GM19328 (cell line): ENCODE results near the gene TMEM176A.

Experiments
- ATAC-seq: cut with Tn5 transposase; IDR thresholded peaks from one replicate; pipeline ENCODE4 v1.9.1; 2021; ENCODE audit warnings: mild to moderate bottlenecking, moderate library complexity; ENCODE audit not compliant: unreplicated experiment

The TMEM176A gene

DNA sequence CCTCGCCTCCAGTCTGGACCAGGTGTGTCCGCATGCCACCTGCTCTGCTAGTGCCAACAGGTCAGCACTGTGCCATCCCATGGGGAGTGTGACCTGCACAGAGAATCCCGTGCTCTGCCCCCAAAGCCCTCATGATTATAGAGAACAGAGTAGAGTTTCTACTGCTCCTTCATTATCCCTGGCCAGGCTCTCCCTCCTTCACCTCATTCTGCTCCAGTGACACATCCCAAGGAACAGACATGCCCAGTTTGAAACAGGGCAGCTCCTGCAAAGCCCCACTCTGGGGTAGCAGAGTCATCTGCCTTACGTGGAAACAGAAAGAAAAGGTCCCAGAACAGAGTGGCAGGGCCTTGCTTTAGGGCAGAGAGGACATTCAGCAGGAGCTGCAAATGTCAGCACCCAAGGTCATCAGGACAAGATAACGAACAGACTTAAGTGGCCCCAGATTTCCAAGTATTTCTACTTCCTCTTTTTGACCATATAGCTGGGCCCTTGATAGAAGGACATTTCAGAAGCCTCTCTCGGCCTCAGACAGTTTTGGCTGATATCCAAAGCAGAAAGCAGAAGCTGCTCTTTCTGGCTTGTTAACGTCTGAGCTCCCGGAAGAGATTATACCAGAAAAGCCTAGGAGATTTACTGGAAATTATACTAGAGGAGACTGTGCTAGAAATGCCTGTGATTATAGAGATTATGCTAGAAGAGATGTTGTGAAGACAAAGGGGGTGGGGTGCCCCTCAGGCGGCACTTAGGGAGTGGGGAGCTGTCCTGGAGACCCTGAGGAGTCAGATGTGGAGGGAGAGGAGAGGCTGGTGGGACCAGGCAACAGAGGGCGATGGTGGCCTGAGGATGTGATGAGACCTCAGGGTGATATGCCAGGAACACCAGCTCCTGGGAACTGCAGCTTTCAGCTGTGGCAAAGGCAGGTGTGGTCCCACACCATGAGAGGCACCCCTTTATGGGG lies 13.0 kb upstream of the TMEM176A start:
- no peak for ATAC-seq

DNA sequence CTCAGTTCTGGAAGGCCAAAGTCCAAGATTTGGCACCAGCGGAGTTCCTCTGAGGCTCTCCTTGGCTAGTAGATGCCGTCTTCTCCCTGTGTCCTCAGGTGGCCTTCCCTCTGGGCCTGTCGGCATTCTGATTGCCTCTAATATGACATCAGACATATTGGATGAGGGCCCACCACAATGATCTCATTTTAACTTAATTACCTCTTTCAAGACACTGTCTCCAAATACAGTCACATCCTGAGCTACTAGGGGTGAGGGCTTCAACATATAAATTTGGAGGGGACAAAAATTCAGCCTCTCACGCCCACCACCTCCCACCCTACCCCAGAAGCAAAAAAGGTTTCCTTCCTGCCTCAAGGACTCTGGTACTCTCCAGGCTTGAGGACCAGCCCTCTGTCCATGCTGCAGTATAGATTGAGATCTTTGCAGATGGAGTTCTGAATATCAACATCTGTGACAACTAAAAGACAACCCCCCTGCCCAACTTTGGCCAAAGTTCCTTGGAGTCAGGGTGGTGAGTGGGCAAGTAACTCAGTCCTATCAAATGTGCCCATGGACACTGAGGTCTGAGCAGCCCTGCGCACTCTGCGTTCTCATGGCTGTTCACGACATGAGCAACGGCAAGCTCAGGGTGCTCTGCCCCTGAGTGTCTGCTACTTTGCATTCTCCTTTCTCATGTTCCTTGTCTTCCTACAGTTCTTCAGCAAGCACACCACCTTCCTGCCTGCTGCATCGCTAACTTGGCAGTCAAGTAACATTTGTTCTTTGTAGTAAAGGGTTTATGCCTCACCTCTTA lies 11.9 kb upstream of the TMEM176A start:
- ATAC-seq: no peak

DNA sequence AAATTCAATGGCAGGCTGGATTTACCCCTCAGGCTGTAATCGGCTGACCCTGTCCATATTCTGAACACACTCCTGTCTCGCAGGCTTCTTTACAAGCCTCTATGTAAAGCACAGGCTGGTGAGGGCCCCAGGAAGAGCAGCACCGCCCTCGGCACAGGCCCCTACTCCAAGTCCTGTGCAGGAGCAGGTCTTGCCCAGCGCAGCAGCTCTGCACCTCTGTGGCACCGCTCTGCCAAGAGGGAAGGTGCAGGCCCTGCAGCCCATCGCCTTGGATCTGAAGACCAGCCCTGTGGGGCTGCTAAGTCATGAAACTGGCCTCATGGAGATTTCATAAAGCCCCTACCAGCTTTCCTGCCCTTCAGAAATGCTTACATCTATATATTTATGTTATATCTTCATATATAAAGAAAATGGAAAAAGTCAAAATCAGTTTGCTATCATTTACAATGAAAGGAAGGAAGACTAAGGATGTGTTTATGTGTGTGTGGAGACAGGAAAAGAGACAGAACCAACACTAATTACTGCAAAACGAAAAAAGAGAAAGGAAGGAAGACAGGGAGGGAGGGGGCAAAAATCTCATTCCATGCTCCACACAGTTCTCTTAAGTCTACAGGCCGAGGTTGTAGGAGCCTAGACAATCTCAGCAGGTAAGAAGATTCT lies 10.0 kb upstream of the TMEM176A start:
- no peak for ATAC-seq

DNA sequence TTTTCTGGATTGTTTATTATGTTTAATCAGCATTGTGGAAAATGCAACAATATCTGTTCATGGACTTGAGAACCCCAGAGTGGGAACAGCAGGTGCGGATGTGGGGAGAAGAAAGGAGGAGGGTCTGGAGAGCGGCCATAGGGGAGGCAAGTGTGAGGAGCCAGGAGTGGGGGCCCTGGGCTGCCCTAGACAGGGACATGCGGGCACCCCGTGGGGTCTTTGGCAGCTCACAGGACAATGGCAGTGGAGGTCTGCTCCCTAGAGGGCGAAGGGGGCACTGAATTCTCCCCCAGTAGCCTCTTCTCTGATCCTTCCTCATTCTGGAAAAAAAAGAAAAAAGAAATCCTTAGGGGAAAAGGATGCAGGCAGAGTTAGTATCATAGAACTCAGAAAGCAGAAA lies 9.3 kb upstream of the TMEM176A start:
- no peak for ATAC-seq

DNA sequence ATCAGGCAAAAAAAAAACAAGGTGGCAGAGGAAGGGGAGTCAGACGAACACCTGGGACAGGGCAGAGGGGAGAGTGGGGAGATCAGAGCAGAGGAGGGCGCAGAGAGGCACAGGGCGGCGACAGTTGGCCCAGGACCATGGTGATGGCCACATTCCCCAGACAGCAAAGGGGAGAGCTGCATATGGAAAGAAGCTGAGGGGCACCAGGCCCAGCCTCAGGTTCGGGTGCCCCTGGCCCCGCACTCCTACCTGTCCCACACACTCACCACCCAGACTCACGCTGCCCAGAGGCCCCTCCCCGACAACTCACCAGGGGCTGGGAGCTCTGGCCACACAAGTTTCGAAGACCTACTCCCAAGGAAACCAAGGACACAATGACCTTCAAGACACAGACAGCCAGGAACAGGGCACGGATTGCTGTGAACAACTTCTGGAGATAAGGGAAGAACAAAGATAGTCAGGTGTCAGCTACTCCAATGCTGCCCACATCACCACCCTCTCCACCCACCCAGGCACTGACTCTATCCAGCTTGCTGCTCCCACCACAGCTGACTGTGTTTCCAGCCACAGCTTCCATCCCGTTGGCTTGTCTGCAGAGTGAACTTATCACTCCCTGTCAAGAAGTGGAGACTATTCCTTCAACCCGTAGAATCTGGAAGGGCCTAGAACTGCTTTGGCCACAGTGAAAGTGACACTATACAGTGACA lies 8.7 kb upstream of the TMEM176A start:
- no peak for ATAC-seq

DNA sequence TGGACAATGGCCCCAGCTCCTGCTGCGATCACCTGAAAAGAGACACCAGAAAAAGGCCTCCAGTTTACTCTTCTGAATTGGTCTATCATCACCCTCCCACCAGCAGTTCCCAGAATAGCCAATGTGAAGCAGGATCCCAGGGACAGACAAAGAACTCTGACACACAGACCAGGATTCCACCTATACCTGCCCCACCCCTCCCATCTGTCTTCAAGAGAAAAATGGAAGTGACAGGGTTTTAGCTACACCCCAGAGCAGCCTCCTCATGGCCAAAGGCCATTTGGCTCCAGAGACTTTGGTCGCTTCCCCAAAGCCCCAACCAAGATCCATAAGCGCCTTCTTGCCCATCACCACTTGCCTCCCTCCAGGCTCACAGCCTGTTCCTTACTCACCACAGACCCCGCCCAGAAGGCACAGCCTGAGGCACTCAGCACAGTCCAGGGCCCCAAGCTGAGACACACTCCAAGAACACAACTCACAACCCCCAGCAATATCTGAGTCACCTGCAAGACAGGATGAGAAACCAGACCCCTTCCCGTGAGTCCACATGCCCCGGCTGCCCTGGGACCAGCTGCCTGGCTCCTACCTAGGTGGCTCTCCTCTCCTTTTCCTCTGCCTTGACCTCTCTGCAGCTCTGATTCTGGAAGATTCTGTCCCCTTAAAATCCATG lies 6.9 kb upstream of the TMEM176A start:
- no peak for ATAC-seq

DNA sequence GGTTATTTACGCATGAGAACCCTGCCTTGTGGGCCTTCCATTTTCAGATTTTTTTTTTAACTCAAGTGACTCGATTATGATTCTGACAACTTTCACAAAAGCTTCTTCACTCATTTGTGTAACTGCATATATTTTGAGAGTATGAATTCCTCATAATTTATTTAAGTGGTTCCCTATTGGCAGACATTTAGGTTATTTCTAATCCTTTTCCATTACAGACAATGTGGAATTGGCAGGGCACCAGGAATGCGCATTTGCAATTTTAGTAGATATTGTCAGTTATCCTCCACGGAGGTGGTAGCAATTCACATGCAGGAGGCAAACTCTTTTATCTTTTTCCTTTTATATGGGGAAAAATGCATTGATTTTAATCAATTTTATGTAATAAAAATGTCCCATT lies 2.9 kb upstream of the TMEM176A start:
- ATAC-seq: no peak

DNA sequence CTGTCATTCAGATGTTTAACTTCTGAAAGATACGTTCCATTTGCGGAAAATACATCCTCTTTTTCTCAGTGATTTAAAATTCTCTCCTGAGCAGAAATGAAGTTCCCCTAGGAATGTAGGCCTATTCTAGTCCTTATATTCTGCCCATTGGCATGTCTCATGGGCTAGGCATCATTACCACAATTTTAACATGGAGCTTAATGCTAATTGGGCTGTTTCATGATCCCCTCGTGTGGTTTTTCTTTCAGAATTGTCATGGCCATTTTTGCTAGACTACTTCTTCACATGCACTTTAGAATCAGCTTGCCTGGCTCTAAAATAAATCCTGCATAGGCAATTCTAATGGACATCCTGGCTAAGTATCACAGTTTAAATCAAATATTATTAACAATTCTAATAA lies 1.4 kb upstream of the TMEM176A start:
- no peak for ATAC-seq

DNA sequence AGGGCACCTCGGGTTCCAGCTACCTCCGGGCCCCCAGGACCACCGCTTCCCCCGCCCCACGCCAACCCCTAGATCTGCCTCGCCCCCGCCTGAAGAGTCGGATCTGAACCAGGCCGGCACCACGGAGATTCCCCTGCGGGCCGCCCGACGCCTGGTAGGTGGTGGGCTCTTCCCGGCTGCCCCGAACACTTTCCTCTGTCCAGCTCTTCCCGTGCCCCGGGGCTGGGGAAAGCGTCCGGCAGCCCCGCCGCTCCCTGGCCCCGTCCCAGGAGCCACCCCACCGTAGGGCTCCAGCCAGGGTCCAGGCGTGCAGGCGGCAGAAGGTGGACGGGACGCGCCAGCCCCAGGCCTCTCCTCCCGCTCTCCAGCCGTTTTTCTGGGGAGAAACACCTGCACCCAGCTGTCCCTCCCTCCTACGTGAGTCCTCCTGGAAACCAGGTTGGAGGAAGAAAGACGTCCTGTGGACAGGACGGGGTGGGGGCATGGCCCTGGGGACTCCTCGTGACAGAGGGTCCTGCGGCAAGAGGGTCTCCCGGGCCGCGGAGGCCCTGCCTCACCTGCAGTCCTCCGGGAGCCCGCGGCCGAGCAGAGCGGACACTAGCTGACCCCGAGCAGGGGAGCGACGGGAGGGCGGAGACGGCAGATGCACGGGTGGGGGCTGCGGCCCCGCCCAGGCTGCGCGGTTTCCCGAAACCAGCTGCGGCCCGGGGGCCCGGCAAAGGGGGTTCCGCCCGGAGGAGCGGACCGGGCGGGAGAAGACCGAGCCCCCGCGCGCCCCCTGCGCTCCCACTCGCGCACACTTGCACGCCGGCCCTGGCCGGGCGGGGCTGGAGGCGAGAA lies 608 bp upstream of the TMEM176A start, which contains the start of gene TMEM176B:
TSS of gene TMEM176B (minus strand) at position 624 of the 840 bp plus-strand sequence. CDS start 3,795 bp downstream, outside the sequence.
- ATAC-seq: no peak

DNA sequence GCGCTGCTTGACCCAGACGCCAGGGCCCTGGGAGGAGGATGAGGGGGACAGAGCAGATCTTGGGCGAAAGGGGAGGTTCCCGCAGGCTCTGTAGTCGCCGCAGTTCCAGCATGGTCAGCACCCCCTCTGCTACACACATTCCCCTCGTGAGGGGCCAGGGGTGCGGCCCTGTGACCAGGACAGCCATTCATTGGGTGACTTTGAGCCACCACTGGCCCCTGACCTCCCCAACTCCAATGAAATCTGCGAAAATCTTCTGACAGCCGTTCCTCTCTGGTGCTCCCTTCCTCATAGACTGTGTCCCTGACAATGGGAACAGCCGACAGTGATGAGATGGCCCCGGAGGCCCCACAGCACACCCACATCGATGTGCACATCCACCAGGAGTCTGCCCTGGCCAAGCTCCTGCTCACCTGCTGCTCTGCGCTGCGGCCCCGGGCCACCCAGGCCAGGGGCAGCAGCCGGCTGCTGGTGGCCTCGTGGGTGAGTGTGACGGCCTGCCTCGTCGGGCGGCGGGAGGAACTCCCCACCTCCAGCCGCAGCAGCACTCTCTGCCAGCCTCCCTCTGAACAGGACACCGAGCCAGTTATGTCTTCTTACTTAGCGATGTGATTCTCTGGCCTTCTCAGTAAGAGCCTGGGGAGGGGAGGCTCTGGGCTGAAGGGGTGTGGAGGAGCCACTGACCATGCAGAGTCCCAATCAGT lies 825 bp downstream of the TMEM176A start:
- no peak for ATAC-seq

DNA sequence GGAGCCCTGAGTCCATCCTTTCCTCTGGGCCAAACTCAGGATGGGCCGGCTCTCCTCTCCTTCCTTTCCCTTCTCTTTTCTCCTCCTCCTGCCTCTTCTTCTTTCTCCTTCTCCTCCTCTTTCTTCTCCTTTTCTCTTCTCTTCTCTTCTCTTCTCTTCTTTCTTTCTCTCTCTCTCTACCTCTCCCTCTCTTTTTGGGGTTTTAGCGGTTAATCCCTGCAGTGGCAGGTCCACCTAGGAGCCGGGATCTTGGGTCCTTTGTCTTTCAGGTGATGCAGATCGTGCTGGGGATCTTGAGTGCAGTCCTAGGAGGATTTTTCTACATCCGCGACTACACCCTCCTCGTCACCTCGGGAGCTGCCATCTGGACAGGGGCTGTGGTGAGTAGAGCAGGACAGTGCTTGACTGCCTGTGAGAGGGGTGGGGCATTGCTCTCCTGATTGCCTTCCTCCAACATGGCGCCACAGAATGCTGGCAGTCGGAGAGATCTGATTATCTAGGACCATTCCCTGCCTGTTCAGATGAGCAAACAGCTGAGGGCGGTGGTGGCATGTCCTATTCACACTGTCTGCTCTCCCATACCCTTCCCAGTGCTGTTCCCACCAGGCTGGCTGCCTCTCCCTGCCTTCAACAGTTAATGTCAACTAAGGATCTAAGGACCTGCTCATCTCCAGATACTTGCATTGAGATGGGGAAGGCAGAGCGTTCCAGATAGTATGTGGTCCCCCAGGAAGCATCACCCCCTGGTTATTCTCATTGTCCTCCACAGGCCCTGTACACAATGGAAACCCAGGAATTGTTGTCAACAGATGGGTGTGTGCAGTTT lies 1.6 kb downstream of the TMEM176A start:
- ATAC-seq: no peak

DNA sequence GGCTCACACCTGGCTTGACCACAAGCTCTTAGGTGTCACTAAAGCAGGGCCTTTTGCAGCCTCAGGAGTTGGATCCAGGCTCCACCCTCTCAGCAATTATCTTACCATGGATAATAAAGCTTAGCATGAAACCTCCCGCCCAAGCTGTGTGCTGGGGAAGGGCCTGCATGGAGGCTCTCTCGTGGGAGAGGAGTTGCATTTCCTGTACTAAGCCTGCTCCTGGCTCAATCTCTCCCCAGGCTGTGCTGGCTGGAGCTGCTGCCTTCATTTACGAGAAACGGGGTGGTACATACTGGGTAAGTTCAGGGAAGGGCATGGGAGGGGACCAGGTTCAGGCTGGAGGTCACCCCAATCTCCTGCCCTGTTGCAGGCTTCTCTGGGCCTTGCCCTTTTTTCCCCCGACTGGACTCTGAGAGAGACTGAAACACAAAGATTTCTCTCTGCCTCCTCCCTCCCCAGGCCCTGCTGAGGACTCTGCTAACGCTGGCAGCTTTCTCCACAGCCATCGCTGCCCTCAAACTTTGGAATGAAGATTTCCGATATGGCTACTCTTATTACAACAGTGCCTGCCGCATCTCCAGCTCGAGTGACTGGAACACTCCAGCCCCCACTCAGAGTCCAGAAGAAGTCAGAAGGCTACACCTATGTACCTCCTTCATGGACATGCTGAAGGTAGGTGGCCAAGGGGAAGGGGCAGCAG lies 2.7 kb downstream of the TMEM176A start:
- no peak for ATAC-seq

DNA sequence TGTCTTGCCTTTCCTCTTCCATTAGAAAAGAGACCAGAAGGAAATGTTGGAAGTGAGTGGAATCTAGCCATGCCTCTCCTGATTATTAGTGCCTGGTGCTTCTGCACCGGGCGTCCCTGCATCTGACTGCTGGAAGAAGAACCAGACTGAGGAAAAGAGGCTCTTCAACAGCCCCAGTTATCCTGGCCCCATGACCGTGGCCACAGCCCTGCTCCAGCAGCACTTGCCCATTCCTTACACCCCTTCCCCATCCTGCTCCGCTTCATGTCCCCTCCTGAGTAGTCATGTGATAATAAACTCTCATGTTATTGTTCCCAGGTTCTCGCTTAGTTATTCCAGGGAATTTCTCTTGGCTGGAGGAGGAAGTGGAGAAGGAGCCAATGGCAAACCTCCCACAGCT lies 4.2 kb downstream of the TMEM176A start:
- no peak for ATAC-seq

DNA sequence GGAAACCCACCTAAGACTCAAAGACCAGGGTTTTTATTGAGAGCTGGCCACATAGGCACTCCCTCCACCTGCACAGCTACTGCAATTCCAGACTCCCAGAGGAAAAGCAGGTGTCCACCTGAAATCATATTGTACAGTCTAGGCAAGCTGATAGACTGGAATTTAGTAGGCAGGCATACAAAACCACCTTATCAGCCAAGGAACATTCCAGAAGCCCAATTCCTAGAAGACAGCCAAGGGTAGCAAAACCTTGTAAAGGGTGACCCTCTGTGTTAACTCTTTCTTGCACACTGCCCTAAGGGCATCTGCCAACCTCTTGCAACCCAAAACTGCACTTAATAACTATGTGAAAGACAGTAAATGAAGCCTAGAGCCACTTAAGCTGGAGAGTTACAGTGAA lies 5.3 kb downstream of the TMEM176A start:
- no peak for ATAC-seq

DNA sequence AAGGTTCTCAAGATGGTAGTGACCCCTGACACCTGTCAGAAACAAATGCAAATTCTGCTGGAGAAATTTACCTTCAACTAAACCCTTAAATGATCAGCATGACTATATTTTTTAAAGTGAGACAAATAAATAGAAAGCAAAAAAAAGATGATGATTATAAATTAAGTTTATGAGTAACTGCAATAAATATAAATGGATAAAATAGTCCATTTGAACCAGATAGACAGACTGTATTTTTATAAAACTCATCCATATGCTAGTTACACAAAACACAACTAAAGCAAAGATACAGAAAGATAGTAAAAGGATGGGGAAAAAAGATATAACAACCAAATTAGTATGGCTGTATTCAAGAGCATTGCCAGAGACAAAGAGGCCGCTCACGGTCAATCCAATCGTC lies 5.9 kb downstream of the TMEM176A start:
- ATAC-seq: no peak

DNA sequence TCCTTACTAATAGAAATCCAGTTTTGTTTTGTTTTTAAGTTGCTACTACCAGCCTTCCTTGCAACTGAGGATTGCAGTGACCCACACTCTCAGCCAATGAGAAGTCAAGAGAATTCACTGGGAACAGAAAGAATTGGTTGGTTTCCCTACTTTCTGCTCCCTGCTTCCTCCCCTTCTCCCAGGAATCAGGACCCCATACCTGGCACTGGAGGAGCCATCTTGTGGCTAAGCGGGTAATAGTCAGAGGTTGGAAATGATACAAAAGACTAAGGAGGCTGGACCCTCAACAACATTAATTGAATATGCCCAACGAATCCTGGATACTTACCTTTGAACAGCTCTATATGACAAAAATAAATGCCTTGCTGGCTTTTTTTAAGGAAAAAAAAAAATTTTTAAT lies 6.3 kb downstream of the TMEM176A start:
- ATAC-seq: no peak
